ENCODE results near the gene RCL1.

- no peak for TF ChIP-seq CTCF (IDR thresholded peaks at IDR 0.05)
- no peak for TF ChIP-seq POLR2A (IDR thresholded peaks at IDR 0.05)
These were observed 33.8 kb downstream of the RCL1 start for GRCh38 chr9:4826417-4827166.
